ENCODE data around the gene HDAC3.

Gene HDAC3

DNA sequence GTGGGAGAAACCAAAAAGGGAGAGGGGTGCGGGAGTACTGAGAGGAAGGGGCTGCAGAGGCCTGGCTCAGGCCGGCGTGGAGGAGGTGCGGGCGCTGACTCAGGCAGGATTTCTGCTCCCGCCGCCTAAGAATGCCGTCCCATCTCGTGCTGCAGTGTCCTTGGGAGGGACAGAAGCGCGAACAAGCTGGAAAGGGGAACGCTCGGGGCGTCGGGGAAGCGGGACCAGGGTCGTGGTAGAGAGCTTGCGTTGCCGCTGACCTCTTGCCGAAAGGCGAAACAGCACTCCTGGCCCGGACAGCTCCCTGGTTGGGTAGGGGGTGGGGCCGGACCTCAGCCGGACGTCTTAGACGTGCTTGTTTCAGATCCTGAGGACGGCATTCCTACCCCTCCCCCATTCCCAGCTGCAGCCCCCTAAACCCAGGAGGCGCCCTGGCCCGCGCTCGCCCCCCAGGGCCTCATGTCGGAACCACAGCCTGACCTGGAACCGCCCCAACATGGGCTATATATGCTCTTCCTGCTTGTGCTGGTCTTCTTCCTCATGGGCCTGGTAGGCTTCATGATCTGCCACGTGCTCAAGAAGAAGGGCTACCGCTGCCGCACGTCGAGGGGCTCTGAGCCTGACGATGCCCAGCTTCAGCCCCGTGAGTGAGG lies 1.2 kb upstream of the HDAC3 start:
- no peak overlapping the region for H3K27ac ChIP-seq

DNA sequence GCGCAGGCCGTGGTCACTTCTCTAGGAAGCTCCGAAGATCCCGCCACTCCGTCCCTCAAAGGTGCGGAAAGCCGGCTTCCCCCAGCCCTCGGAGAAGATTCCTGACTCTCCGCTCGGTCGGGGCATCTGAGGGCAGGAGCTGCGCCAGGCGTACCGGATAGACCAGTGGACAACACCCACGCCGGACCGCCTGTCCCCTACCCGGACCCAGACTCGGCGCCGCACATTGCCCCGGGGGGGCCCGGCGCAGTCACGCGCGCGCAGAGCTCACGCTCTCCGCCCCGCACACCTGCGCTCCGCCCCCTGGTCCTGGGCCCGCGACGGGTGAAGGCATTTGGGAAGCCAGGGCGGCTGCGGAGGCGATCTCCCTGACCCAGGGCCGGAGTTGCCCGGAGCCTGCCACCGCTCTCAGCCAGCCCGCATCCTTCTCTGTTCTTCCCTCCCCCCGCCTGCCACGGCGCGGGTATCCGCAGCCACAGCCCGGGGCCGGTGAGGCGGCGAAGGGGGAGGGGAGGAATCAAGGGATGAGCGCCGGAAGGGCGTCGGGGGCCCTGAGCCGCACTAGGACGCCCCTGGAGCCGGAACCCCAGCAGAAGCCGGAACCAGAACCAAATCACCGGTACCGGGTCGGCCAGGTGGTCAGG lies 596 bp upstream of the HDAC3 start:
- no peak for DNase-seq

More for the DNA sequence above, 1.2 kb upstream of the HDAC3 start:
- Histone ChIP-seq H3K27me3 (replicated peaks) (no peaks in the 10 kb centered on the region), H3K36me3 (replicated peaks) (peaks cover 6% of the 10 kb centered on the region), H3K4me3 (ENCODE audit: low read depth, low read length) (peak overlapping the region; percentile 98)
- peak; percentile 46 for DNase-seq
- TF ChIP-seq, protein P1, sequence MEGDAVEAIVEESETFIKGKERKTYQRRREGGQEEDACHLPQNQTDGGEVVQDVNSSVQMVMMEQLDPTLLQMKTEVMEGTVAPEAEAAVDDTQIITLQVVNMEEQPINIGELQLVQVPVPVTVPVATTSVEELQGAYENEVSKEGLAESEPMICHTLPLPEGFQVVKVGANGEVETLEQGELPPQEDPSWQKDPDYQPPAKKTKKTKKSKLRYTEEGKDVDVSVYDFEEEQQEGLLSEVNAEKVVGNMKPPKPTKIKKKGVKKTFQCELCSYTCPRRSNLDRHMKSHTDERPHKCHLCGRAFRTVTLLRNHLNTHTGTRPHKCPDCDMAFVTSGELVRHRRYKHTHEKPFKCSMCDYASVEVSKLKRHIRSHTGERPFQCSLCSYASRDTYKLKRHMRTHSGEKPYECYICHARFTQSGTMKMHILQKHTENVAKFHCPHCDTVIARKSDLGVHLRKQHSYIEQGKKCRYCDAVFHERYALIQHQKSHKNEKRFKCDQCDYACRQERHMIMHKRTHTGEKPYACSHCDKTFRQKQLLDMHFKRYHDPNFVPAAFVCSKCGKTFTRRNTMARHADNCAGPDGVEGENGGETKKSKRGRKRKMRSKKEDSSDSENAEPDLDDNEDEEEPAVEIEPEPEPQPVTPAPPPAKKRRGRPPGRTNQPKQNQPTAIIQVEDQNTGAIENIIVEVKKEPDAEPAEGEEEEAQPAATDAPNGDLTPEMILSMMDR (IDR thresholded peaks at IDR 0.05; ENCODE audit: low read depth, low read length, missing control alignments) = peak; percentile 55
- in situ Hi-C loops (cut with HindIII; ENCODE audit: low pct_ligation_motif_present, low sequenced_read_pairs) = no loop called here

DNA sequence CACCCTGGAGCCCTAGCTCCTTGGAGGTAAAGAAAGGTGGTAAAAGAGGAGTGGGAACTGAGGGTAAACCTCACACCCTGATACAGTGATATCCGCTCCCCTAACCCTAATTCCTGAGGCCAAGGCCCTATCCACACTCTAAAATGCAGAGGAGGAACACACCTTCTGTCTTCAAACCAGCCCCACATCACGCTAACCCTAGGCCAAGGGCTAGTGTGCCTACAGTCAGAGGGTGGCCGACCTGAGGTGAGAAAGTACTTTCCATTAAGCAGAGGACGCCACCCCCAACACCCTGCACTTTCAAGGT lies 590 bp downstream of the HDAC3 start:
- DNase-seq = no peak
- Histone ChIP-seq H3K27me3 (replicated peaks) (no peaks in the 10 kb centered on the region), H3K27ac (peak overlapping the region; percentile 70), H3K4me3 (ENCODE audit: low read depth, low read length) (peak overlapping the region; percentile 98), H3K36me3 (replicated peaks) (peaks cover 5% of the 10 kb centered on the region)
- TF ChIP-seq, protein P1 (IDR thresholded peaks at IDR 0.05; ENCODE audit: low read depth, low read length, missing control alignments) = no peak
- in situ Hi-C loops (cut with HindIII; ENCODE audit: low pct_ligation_motif_present, low sequenced_read_pairs) = no loop called here

More for the DNA sequence above, 596 bp upstream of the HDAC3 start:
- in situ Hi-C loops (cut with HindIII; ENCODE audit: low pct_ligation_motif_present, low sequenced_read_pairs) = no loop called here
- H3K4me3 ChIP-seq (ENCODE audit: low read depth, low read length) = peak overlapping the region; percentile 98
- TF ChIP-seq, protein P1 (IDR thresholded peaks at IDR 0.05; ENCODE audit: low read depth, low read length, missing control alignments) = no peak
- H3K27me3 ChIP-seq (replicated peaks) = no peaks in the 10 kb centered on the region
- H3K27ac ChIP-seq = no peak overlapping the region
- peaks cover 9% of the 10 kb centered on the region for H3K36me3 ChIP-seq (replicated peaks)

DNA sequence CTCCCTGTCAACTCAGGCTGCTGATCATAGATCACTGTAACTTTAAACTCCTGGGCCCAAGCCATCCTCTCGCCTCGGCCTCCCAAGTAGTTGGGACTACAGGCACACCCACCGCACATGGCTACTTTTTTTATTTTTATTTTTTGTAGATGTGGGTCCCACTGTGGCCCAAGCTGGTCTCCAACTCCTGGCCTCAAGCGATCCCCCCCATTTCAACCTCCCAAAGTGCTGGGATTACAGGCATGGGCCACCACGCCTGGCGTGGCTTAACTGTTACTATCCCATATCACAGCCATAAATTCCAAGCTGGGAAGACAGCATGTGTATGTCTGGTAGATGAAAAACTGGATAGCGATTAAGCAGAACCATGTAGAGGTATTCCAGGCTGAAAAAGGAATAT lies 1.0 kb downstream of the HDAC3 start:
- TF ChIP-seq, protein P1 (IDR thresholded peaks at IDR 0.05; ENCODE audit: low read depth, low read length, missing control alignments) = no peak
- peak overlapping the region; percentile 98 for H3K4me3 ChIP-seq (ENCODE audit: low read depth, low read length)
- no peak overlapping the region for H3K27ac ChIP-seq

DNA sequence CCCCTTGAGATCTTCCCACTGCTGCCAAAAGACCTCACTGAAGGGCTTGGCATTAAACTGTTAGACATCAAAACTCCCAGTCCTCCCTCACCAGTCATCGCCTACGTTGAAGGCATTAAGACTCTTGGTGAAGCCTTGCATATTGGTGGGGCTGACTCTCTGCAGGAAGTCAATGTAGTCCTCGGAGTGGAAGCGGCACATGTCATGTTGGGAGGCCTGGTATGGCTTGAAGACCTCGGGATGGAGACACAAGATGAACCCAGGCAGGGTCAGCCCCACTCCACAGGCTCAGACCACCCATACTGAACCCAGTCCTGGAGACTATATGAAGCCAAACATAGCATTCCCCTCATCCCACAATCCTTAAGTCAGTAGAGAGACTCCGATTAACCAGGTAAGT lies 1.9 kb downstream of the HDAC3 start:
- no peaks in the 10 kb centered on the region for H3K27me3 ChIP-seq (replicated peaks)
- no peak for DNase-seq
- H3K27ac ChIP-seq = no peak overlapping the region
- in situ Hi-C loops (cut with HindIII; ENCODE audit: low pct_ligation_motif_present, low sequenced_read_pairs) = no loop called here
- H3K4me3 ChIP-seq (ENCODE audit: low read depth, low read length) = no peak overlapping the region
- peaks cover 13% of the 10 kb centered on the region for H3K36me3 ChIP-seq (replicated peaks)
- TF ChIP-seq, protein P1 (IDR thresholded peaks at IDR 0.05; ENCODE audit: low read depth, low read length, missing control alignments) = no peak

More for the DNA sequence above, 1.0 kb downstream of the HDAC3 start:
- Histone ChIP-seq H3K36me3 (replicated peaks) (peaks cover 5% of the 10 kb centered on the region), H3K27me3 (replicated peaks) (no peaks in the 10 kb centered on the region)
- in situ Hi-C loops (cut with HindIII; ENCODE audit: low pct_ligation_motif_present, low sequenced_read_pairs) = no loop called here
- DNase-seq = no peak

Measured in brain microvascular endothelial cell (primary cell).